ENCODE data around the gene IL26. TPM values are rescaled to one million over a fixed set of nuclear protein-coding genes. Genes with fewer than 3 reads are reported as not detected.

Gene IL26, protein sequence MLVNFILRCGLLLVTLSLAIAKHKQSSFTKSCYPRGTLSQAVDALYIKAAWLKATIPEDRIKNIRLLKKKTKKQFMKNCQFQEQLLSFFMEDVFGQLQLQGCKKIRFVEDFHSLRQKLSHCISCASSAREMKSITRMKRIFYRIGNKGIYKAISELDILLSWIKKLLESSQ
- not detected for total RNA-seq
- long read RNA-seq: 0 reads

DNA sequence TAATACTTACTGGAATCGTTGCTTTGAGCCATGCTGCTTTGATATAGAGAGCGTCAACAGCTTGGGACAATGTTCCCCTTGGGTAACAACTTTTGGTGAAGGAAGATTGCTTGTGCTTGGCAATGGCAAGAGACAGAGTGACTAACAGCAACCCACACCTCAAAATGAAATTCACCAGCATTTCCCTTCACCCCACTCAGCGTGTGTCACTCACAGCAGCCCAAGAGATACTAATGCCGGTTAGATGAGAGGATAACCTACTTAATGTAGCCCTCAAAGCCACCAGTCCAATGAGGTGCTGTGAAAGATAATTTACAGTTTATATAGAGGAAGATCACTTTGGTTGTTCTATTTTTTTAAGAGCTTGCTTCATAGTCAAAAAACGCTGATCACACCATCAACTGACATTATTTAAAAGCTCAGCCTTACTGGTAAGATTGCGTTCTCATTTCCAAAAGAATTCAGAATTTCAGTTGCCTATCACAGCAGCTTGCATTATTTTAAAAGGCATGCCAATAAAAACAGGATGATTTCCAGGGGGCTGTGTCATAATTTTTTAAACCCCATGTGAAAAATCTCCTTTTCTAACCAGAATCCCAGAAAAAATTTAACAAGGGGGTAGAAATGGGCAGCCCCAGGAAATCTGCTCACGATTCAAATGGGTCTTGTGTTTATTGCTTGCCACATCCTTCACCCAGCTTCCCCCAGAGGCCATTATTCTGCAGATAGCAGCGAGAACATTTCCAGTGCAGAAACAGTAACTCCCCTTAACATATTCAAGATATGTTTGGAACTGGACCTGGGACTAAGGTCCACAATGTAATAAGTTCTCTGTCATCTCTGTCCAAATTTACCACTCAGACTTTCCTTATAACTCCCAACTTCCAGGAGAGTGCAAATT lies at the start of gene IL26:
TSS of gene IL26 (minus strand) at position 235 of the 901 bp plus-strand sequence. CDS start at position 181, 54 bp downstream.
- intact Hi-C loops (cut with DNase I): loop anchor here (10.0 kb wide), 1 partner anchor 89 kb away; no protein-coding TSS in a partner anchor
- Histone ChIP-seq H3K27ac (no peak within 1 kb of the TSS), H3K4me1 (no peaks in the 10 kb centered on the region), H3K4me3 (no peak within 1 kb of the TSS), H3K36me3 (no peaks in the 10 kb centered on the region), H3K27me3 (ENCODE audit: low read depth) (no peaks in the 10 kb centered on the region), H3K9me3 (no peaks in the 10 kb centered on the region)
- TF ChIP-seq, protein P1, sequence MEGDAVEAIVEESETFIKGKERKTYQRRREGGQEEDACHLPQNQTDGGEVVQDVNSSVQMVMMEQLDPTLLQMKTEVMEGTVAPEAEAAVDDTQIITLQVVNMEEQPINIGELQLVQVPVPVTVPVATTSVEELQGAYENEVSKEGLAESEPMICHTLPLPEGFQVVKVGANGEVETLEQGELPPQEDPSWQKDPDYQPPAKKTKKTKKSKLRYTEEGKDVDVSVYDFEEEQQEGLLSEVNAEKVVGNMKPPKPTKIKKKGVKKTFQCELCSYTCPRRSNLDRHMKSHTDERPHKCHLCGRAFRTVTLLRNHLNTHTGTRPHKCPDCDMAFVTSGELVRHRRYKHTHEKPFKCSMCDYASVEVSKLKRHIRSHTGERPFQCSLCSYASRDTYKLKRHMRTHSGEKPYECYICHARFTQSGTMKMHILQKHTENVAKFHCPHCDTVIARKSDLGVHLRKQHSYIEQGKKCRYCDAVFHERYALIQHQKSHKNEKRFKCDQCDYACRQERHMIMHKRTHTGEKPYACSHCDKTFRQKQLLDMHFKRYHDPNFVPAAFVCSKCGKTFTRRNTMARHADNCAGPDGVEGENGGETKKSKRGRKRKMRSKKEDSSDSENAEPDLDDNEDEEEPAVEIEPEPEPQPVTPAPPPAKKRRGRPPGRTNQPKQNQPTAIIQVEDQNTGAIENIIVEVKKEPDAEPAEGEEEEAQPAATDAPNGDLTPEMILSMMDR (IDR thresholded peaks at IDR 0.05): no peak
- DNase-seq: no peak
- ATAC-seq: no peak

DNA sequence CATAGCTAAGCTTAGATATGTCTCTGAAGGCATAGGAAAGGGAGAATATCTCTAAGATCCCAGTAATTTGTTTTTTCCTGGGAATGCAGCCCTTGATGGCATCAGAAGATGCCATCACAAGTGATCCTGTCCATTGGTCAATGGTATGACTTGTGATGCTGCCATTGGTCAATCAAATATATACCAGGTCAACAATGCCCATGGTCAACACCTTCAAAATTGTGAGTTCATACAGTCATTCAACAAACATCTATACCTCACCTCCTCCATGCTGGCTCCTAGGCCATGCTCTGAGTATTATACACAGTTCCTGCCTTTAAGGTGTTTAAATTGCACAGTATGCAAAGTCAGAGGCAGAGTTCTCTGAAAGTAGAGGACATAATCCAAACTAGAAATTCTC lies 47.1 kb upstream of the IL26 start:
- no peaks in the 10 kb centered on the region for H3K36me3 ChIP-seq
- TF ChIP-seq, protein P1 (IDR thresholded peaks at IDR 0.05): no peak
- intact Hi-C loops (cut with DNase I): no loop called here
- H3K9me3 ChIP-seq: no peaks in the 10 kb centered on the region
- H3K4me3 ChIP-seq: no peak overlapping the region
- H3K4me1 ChIP-seq: no peaks in the 10 kb centered on the region
- ATAC-seq (no peak), DNase-seq (no peak)
- H3K27ac ChIP-seq: no peak overlapping the region
- H3K27me3 ChIP-seq (ENCODE audit: low read depth): no peaks in the 10 kb centered on the region

GRCh38 chr12:68271346-68271745 lies 45.7 kb upstream of the IL26 start:
- H3K27ac ChIP-seq: no peak overlapping the region
- no peak for DNase-seq
- ATAC-seq: no peak
- no peak overlapping the region for H3K4me3 ChIP-seq
- intact Hi-C loops (cut with DNase I): no loop called here
- H3K9me3 ChIP-seq: no peaks in the 10 kb centered on the region
- no peaks in the 10 kb centered on the region for H3K36me3 ChIP-seq
- TF ChIP-seq, protein P1 (IDR thresholded peaks at IDR 0.05): no peak
- no peaks in the 10 kb centered on the region for H3K4me1 ChIP-seq
- H3K27me3 ChIP-seq (ENCODE audit: low read depth): no peaks in the 10 kb centered on the region

- Histone ChIP-seq H3K36me3 (no peaks in the 10 kb centered on the region), H3K4me3 (no peak overlapping the region), H3K4me1 (no peaks in the 10 kb centered on the region), H3K27ac (no peak overlapping the region), H3K9me3 (no peaks in the 10 kb centered on the region), H3K27me3 (ENCODE audit: low read depth) (no peaks in the 10 kb centered on the region)
- ATAC-seq (no peak), DNase-seq (no peak)
- TF ChIP-seq, protein P1 (IDR thresholded peaks at IDR 0.05): no peak
- intact Hi-C loops (cut with DNase I): no loop called here
These were observed 44.7 kb upstream of the IL26 start for GRCh38 chr12:68270358-68270757.

- Histone ChIP-seq H3K4me3 (no peak overlapping the region), H3K27ac (no peak overlapping the region), H3K9me3 (no peaks in the 10 kb centered on the region), H3K4me1 (no peaks in the 10 kb centered on the region), H3K27me3 (ENCODE audit: low read depth) (no peaks in the 10 kb centered on the region), H3K36me3 (no peaks in the 10 kb centered on the region)
- intact Hi-C loops (cut with DNase I): no loop called here
- ATAC-seq: no peak
- DNase-seq: no peak
- TF ChIP-seq, protein P1 (IDR thresholded peaks at IDR 0.05): no peak
These were observed 44.2 kb upstream of the IL26 start for GRCh38 chr12:68269779-68270178.

Data from lower lobe of right lung (tissue), 2 donors.